DMS153 (cell line): ENCODE data around the gene SLC15A4.
"Not testable (repeated sequence)": the region's sequence is repeated elsewhere in the genome, so short reads cannot be mapped to it uniquely, and the experiment has no call there.

Experiments used
- DNase-seq: peaks from one replicate; lab custom pipeline; 2025; lab: John Stamatoyannopoulos, UW

SLC15A4 gene

GRCh38 chr12:128844031-128844635 lies 20.4 kb upstream of the SLC15A4 start:
- DNase-seq = no peak

GRCh38 chr12:128843538-128843937 lies 19.8 kb upstream of the SLC15A4 start:
- no peak for DNase-seq

GRCh38 chr12:128842579-128842978 lies 18.8 kb upstream of the SLC15A4 start:
- no peak for DNase-seq

- DNase-seq = no peak
These were observed 17.2 kb upstream of the SLC15A4 start for GRCh38 chr12:128840862-128841468.

GRCh38 chr12:128839885-128840284 lies 16.1 kb upstream of the SLC15A4 start:
- not testable (repeated sequence) for DNase-seq

- DNase-seq = no peak
These were observed 9.7 kb upstream of the SLC15A4 start for GRCh38 chr12:128833418-128833817.

GRCh38 chr12:128830505-128830893 lies 6.7 kb upstream of the SLC15A4 start:
- no peak for DNase-seq

GRCh38 chr12:128829861-128830504 lies 6.2 kb upstream of the SLC15A4 start:
- DNase-seq = no peak

- no peak for DNase-seq
These were observed 4.0 kb upstream of the SLC15A4 start for GRCh38 chr12:128827724-128828123.

- no peak for DNase-seq
These were observed 2.1 kb upstream of the SLC15A4 start for GRCh38 chr12:128825835-128826234.

- no peak for DNase-seq
These were observed 392 bp downstream of the SLC15A4 start for GRCh38 chr12:128823216-128823915.

- DNase-seq = no peak
These were observed 2.9 kb downstream of the SLC15A4 start for GRCh38 chr12:128820723-128821432.

- DNase-seq = no peak
These were observed 3.5 kb downstream of the SLC15A4 start for GRCh38 chr12:128820253-128820652.

- no peak for DNase-seq
These were observed 4.2 kb downstream of the SLC15A4 start for GRCh38 chr12:128819293-128820144.

- DNase-seq = no peak
These were observed 5.4 kb downstream of the SLC15A4 start for GRCh38 chr12:128818065-128819022.

- peak; percentile 4 for DNase-seq
These were observed 6.4 kb downstream of the SLC15A4 start for GRCh38 chr12:128817111-128818015.

GRCh38 chr12:128816643-128816920 lies 7.2 kb downstream of the SLC15A4 start:
- no peak for DNase-seq

GRCh38 chr12:128815779-128816642 lies 7.7 kb downstream of the SLC15A4 start:
- DNase-seq = no peak
